HG03520 (cell line): ENCODE results near the gene MYRIP.
"Not testable (repeated sequence)": the region's sequence is repeated elsewhere in the genome, so short reads cannot be mapped to it uniquely, and the experiment has no call there.

ENCODE experiments used
- ATAC-seq: cut with Tn5 transposase; IDR thresholded peaks from one replicate; pipeline ENCODE4 v1.9.1; 2021; ENCODE audit warnings: mild to moderate bottlenecking, moderate library complexity; ENCODE audit not compliant: unreplicated experiment

The MYRIP gene

GRCh38 chr3:40021338-40021737, 211.9 kb downstream of the MYRIP start:
- ATAC-seq = no peak

GRCh38 chr3:40022297-40022827, 213.0 kb downstream of the MYRIP start:
- no peak for ATAC-seq

DNA sequence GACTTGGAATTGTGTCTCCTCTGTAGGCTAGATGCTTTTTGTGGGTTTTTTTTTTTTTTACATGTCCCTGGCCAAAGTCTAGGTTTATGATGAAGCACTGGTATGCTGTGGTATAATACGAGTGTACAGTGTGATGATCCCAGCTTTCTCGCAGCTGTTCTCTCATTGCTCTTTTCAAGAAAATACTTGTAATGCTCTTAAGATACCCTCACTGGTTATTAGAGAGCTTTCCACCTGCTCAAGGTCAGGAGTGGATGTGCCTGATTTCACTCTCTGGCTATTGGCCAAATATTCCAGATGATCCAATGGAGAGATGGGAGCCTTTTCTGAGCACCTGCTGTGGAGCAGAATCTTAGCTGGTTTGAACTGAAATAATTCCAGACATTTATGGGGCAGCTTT, 215.1 kb downstream of the MYRIP start:
- ATAC-seq = no peak

DNA sequence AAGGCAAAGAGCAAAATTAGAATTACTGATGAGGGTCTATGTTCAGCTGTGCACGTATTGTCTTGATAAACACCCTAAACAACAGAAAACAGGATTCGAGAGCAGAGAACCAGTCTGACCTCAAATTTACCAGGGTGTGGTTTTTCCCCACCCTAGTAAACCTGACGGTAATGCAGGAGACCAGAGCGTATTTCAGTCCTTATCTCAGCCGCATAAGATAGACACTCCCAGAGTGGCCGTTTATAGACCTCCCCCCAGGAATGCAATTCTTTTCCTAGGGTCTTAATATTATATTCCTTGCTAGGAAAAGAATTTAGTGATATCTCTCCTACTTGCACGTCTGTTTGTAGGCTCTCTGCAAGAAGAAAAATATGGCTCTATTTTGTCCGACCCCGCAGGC, 216.5 kb downstream of the MYRIP start:
- ATAC-seq = not testable (repeated sequence)

GRCh38 chr3:40035177-40035576, 225.8 kb downstream of the MYRIP start:
- no peak for ATAC-seq

DNA sequence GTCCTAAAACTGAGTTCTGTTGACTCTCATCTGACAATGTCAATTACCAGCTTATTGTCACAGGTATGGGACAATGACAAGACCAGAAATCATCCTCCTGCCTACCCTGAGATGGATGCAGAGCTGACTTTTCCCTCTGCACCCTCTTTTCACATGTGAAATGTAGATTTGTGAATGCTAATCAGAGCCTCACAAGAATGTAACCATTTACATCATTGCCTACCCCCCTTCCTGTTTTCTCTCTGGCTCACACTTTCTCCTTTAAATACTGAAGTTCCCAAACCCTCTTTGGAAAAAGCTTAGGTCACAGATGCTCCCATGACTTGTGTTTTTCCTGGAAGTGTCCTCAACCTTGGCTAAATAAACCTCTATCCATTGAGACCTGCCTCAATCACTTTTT, 228.2 kb downstream of the MYRIP start:
- no peak for ATAC-seq

DNA sequence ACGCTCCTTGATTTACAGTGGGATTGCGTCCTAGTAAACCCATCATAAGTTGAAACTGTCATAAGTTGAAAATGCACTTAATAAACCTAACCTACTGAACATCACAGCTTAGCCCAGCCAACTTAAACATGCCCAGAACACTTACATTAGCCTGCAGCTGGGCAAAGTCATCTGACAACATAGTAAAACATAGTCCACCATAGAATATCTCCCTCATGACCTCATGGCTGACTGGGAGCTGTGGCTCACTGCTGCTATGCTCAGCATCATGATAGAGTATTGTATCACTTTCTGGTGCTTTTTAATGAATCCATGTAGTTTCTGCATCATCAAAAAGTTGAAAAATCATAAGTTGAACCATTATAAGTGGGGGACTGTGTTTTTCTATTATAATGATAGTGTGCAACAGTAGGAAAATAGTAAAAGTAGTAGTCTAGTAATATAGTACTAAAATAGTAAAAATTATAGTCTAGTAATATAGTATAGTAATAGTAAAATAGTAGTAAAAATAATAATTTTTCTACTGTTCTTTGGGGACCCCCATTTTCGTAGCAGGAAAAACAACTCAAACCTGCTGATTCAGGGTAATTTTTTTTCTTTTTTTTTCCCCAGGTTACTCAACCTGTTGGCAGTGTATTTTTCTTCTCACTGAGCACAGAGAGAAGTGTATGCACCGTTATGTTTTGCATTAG, 233.5 kb downstream of the MYRIP start:
- ATAC-seq = no peak

DNA sequence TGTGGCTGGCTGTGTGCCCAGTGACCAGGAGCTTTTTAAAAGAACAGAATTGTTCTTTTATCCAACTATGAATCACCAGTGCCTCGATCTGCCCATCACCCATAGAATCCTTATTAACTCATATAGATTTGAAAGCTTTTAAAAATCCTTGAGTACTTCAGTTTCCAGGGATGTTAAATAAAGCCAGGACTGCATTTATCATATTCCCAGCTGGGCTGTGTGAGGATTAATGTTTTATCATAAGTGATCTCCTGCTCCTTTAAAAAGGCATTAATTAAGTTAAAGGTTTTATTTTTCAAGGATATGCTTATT, 234.0 kb downstream of the MYRIP start:
- no peak for ATAC-seq

DNA sequence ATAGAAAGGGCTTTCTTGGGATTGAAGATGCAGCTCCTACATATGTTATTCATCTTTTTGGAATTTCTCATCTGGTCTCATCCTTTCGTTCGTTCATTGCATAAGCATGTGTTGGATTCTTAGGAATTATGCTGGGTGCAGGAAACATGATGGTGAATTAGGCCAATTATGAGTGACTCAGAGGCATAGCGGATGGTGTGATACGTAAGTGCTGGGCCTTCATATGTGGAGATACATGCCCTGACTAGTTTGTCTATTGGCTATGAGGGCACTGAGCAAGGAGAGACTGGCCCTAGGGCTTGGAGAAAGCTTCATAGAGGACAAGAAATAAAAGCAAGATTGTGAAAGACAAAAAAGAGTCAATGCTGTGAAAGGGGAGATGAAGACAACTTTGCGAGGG, 235.1 kb downstream of the MYRIP start:
- ATAC-seq = no peak

- no peak for ATAC-seq
These were observed 235.6 kb downstream of the MYRIP start for GRCh38 chr3:40045051-40045450.

DNA sequence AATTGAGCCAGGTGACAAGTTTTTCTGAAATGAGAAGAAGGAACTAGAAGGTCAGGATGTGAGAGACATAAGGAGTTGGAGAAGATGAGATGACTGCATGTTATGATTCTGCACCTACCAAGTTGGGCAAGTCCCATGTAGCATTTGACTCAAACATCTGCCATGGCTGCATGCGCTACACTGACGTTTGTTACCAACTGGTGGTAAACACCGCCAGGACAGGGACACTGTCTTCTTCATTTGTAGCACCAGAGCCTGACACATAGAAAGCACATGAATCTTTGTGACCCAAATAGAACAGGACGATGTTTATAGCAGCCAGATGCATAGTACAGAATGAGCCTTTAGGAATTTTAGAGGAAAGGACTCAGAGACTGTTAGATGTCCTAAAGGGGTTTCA, 236.7 kb downstream of the MYRIP start:
- ATAC-seq = no peak

DNA sequence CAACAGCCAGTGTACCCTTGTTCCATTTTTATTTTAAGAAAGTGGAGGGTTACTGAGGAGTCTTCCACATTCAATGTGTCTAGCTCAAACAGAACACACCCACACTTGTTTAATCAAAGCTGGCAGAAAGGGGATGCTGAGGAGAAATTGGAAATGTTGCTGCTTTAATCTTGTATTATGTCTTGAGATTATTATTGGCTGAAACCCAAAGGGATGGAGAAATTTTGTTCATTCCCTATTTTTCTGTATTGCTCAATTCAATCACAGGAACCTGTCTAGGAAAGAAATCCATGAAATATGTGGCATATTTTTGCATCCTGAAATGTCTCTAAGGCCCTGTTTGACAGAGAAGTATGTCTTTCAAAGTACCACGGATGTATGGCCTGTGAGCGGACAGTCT, 238.0 kb downstream of the MYRIP start:
- ATAC-seq = no peak

DNA sequence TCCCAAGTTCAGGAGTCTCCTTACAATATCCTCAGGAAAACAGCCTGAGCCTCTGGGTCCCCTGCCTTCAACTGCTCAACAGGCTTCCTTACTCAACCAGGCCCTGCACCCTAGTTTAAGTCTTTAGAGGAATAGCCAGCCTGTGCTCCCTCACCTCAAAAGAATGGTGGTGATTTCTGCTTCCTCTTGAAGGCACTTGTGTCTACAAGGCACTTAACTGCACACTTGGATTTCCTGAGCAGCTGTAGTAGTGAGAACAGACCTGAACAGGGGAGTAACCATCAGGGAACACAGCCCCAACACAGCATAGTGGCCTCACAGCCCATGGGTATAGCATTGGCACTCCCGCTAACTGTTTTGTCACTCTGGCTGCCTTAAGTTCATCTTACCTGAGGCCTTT, 244.3 kb downstream of the MYRIP start:
- no peak for ATAC-seq

- ATAC-seq = no peak
These were observed 245.3 kb downstream of the MYRIP start for GRCh38 chr3:40054568-40055222.

- ATAC-seq = no peak
These were observed 246.0 kb downstream of the MYRIP start for GRCh38 chr3:40055361-40055760.

DNA sequence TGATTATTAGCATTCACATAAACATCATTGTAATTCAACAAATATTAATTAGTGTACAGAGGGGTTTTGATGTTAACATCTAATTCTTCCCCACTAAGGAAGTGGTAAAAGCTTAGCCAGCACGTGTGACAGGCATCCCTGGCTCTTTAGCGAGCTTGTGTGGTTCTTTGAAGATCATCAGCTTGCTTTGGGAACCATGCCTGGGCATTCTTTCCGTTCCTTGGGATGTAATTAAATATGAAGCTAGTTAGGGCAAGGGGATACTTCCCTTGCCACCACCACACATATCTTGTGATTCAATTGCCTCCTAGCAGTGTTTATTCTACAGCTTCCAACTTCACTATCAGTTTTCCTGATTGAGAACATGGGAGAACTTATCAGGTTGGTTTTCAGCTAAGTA, 246.5 kb downstream of the MYRIP start:
- ATAC-seq = no peak

- no peak for ATAC-seq
These were observed 247.7 kb downstream of the MYRIP start for GRCh38 chr3:40057077-40057476.

DNA sequence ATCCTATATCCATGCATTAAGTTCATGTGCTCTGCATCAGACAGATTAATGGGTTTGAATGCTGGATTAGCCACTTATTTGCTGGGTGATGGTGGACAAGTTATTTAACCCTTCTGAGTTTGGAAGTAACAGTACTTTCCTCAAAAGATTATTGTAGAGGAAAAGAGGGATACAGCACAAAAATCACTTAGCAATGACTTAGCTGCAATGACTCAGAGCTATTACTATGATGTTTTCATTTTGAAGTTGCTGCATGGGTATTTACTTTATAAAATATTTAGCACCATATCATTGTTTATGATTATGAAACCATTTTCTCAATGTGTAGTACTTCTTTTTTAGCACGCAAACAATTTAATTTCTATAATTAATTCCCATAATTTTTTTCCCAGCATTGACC, 248.4 kb downstream of the MYRIP start:
- no peak for ATAC-seq

GRCh38 chr3:40068636-40069035, 259.2 kb downstream of the MYRIP start:
- ATAC-seq = no peak

DNA sequence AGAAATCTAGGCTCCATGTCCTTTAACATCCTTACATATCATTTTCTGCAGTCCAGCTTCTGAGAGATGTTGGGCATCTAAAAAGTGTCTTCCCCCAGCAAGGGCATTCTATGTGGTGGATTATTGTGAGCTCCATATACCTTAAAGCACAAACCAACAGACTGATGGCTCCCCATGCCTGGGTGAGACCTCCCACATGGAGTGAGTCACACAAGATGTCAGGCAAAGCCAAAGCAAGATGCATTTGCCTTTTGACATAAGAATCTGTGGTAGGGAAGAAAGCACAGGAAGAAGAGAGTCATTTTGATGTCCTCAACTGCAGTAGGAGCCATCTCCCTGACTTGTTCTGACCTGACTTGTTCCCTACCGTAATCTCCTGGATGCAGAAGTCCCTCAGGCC, 261.4 kb downstream of the MYRIP start:
- no peak for ATAC-seq

GRCh38 chr3:40071683-40072238, 262.4 kb downstream of the MYRIP start:
- no peak for ATAC-seq

- ATAC-seq = no peak
These were observed 264.1 kb downstream of the MYRIP start for GRCh38 chr3:40073310-40074007.
